Stomach (tissue), 9 donors: ENCODE data around the gene TMEM179. TPM values are rescaled to one million over a fixed set of nuclear protein-coding genes. Genes with fewer than 3 reads are reported as not detected.

Source experiments
- DNase-seq, 2 donors: peaks; one replicate each; pipeline versions ENCODE4 v3.0.0 to v3.0.0-alpha.2; 2013 to 2019
- H3K27ac ChIP-seq, 5 donors: fragments of 200-600 bp in 4 of 5; sonication (generic) in 4 of 5; one replicate each; pipeline ENCODE4 v1.5.1; 2013 to 2019; ENCODE audit warnings: mild to moderate bottlenecking in 1 of 5, moderate library complexity in 1 of 5
- H3K27me3 ChIP-seq, 3 donors: fragments of 200-600 bp; sonication (generic); one replicate each; pipeline ENCODE4 v1.5.1; 2017 to 2019; ENCODE audit warnings: mixed run types in 1 of 3
- H3K36me3 ChIP-seq, 4 donors: fragments of 200-600 bp; sonication (generic); 1 replicate in 3 of 4; 2 replicates in 1 of 4; pipeline ENCODE4 v1.5.1; 2016 to 2019
- H3K4me1 ChIP-seq, 4 donors: fragments of 200-600 bp; sonication (generic); one replicate each; pipeline ENCODE4 v1.5.1; 2016 to 2019
- H3K4me3 ChIP-seq, 4 donors: fragments of 200-600 bp; sonication (generic) in 3 of 4; one replicate each; pipeline ENCODE4 v1.5.1; 2016 to 2019; ENCODE audit warnings: mild to moderate bottlenecking in 1 of 4
- H3K9me3 ChIP-seq, 4 donors: fragments of 200-600 bp; sonication (generic); one replicate each; pipeline ENCODE4 v1.5.1; 2016 to 2019
- CTCF ChIP-seq, 7 experiments: fragments of 450-650 bp in 4 of 7; fragments of 200-600 bp in 3 of 7; sonication (generic) in 3 of 7; IDR thresholded peaks; one replicate each; pipeline ENCODE4 v1.5.1; 2016 to 2019; ENCODE audit warnings: antibody characterized with exemption in 7 of 7, control low read depth in 2 of 7, mild to moderate bottlenecking in 1 of 7
- EP300 ChIP-seq: sonication (generic); formaldehyde crosslinking; IDR thresholded peaks from one replicate; pipeline ENCODE4 v1.6.1; 2017; ENCODE audit warnings: antibody characterized with exemption
- POLR2A ChIP-seq, 4 donors: fragments of 450-650 bp; IDR thresholded peaks; one replicate each; pipeline ENCODE4 v1.6.1; 2016; ENCODE audit warnings: antibody characterized with exemption in 4 of 4, control low read depth in 2 of 4, mild to moderate bottlenecking in 1 of 4, moderate library complexity in 1 of 4
- POLR2AphosphoS5 ChIP-seq, 3 donors: sonication (generic); formaldehyde crosslinking; IDR thresholded peaks; one replicate each; pipeline ENCODE4 v1.6.1; 2016; ENCODE audit warnings: antibody characterized with exemption in 3 of 3
- WGBS, 5 donors: extraction: QIAGEN DNeasy Blood & Tissue Kit in 3 of 5; methylation state at CpG; one replicate each; pipeline versions ENCODE4 v1.1.5 to v1.1.7; 2013 to 2018; 5-methylcytosine and 5-hydroxymethylcytosine counted together
- intact Hi-C: fragments of 100-400 bp; cut with DNase I; formaldehyde crosslinking; loops from one replicate; pipeline ENCODE4 v1.15.1; 2023; ENCODE audit warnings: low total_unique reads
- polyA plus RNA-seq, 3 donors: library from polyadenylated mRNA; stranded (reverse); fragments of 200-250 nt; gene quantifications; one replicate each; pipeline ENCODE4 v1.2.3, GENCODE V29; 2013
- total RNA-seq, 5 donors: library from RNA; depleted of rRNA; stranded (reverse); fragments of >200 nt; gene quantifications; one replicate each; pipeline versions ENCODE4 v1.1.0 to v1.2.3, GENCODE V29; 2014 to 2016
- donor health status: healthy with polysubstance abuse.
- donor health status: Bipolar disorder and iron deficiency.
- donor health status: healthy.

Gene TMEM179
- total and polyA plus RNA-seq, 8 donors: 0.58 to 4.6 (median 0.92) TPM; not detected in 3

- H3K27ac ChIP-seq: no peak overlapping the region
- WGBS, 5 donors: 20 to 47% (median 40%) methylated on average over 6 to 14 of the region's 15 CpGs
- no peaks in the 10 kb centered on the region for H3K36me3 ChIP-seq
- intact Hi-C loops: no loop called here
- H3K27me3 ChIP-seq: peaks cover 0 to 92% (median 27%) of the 10 kb centered on the region in 3 donors
- TF ChIP-seq EP300: no peak
- TF ChIP-seq POLR2AphosphoS5 (IDR thresholded peaks at IDR 0.05): no peak
- TF ChIP-seq CTCF (IDR thresholded peaks at IDR 0.05): no peak
- no peak for TF ChIP-seq POLR2A (IDR thresholded peaks at IDR 0.05)
- H3K9me3 ChIP-seq: no peaks in the 10 kb centered on the region
- no peak for DNase-seq
- H3K4me1 ChIP-seq: peaks cover 0 to 8% (median 0%) of the 10 kb centered on the region in 4 donors
- H3K4me3 ChIP-seq: no peak overlapping the region
Observed at GRCh38 chr14:104548802-104549535, 55.6 kb downstream of the TMEM179 start.

GRCh38 chr14:104547998-104548700 is 56.4 kb downstream of the TMEM179 start:
- 79 to 88% (median 83%) methylated on average over 9 to 14 of the region's 14 CpGs for WGBS, 5 donors
- H3K4me3 ChIP-seq: no peak overlapping the region
- H3K27ac ChIP-seq: no peak overlapping the region
- TF ChIP-seq EP300: no peak
- TF ChIP-seq POLR2AphosphoS5 (IDR thresholded peaks at IDR 0.05): no peak
- no peak for TF ChIP-seq POLR2A (IDR thresholded peaks at IDR 0.05)
- no peak for TF ChIP-seq CTCF (IDR thresholded peaks at IDR 0.05)
- no peak for DNase-seq
- peaks cover 0 to 8% (median 0%) of the 10 kb centered on the region in 4 donors for H3K4me1 ChIP-seq
- intact Hi-C loops: no loop called here
- no peaks in the 10 kb centered on the region for H3K36me3 ChIP-seq
- H3K27me3 ChIP-seq: peaks cover 0 to 92% (median 32%) of the 10 kb centered on the region in 3 donors
- no peaks in the 10 kb centered on the region for H3K9me3 ChIP-seq

GRCh38 chr14:104547310-104547997 is 57.1 kb downstream of the TMEM179 start:
- Histone ChIP-seq H3K27ac (no peak overlapping the region), H3K4me3 (no peak overlapping the region), H3K27me3 (peaks cover 0 to 89% (median 32%) of the 10 kb centered on the region in 3 donors), H3K4me1 (peaks cover 0 to 8% (median 0%) of the 10 kb centered on the region in 4 donors), H3K36me3 (no peaks in the 10 kb centered on the region), H3K9me3 (no peaks in the 10 kb centered on the region)
- 67 to 87% (median 86%) methylated on average over 5 to 18 of the region's 18 CpGs for WGBS, 5 donors
- TF ChIP-seq POLR2A (IDR thresholded peaks at IDR 0.05) (no peak), CTCF (IDR thresholded peaks at IDR 0.05) (no peak), EP300 (no peak), POLR2AphosphoS5 (IDR thresholded peaks at IDR 0.05) (no peak)
- intact Hi-C loops: no loop called here
- DNase-seq: peak in 1 of 2 donors; percentile 1

GRCh38 chr14:104546591-104547309 is 57.8 kb downstream of the TMEM179 start:
- Histone ChIP-seq H3K9me3 (no peaks in the 10 kb centered on the region), H3K4me1 (peaks cover 0 to 8% (median 0%) of the 10 kb centered on the region in 4 donors), H3K27ac (no peak overlapping the region), H3K4me3 (no peak overlapping the region), H3K36me3 (no peaks in the 10 kb centered on the region), H3K27me3 (peaks cover 0 to 86% (median 31%) of the 10 kb centered on the region in 3 donors)
- 66 to 79% (median 78%) methylated on average over 10 to 19 of the region's 19 CpGs for WGBS, 5 donors
- intact Hi-C loops: no loop called here
- TF ChIP-seq EP300: no peak
- no peak for TF ChIP-seq CTCF (IDR thresholded peaks at IDR 0.05)
- TF ChIP-seq POLR2A (IDR thresholded peaks at IDR 0.05): no peak
- no peak for TF ChIP-seq POLR2AphosphoS5 (IDR thresholded peaks at IDR 0.05)
- DNase-seq: no peak
